CD4-positive, alpha-beta T cell treated with Interleukin-21 for 1 hour (primary cell): ENCODE data around the gene RSPO4.
"Not testable (repeated sequence)": the region's sequence is repeated elsewhere in the genome, so short reads cannot be mapped to it uniquely, and the experiment has no call there.

Experiments used
- DNase-seq: peaks from one replicate; pipeline ENCODE4 v3.0.0-alpha.2; 2020

RSPO4 gene

DNA sequence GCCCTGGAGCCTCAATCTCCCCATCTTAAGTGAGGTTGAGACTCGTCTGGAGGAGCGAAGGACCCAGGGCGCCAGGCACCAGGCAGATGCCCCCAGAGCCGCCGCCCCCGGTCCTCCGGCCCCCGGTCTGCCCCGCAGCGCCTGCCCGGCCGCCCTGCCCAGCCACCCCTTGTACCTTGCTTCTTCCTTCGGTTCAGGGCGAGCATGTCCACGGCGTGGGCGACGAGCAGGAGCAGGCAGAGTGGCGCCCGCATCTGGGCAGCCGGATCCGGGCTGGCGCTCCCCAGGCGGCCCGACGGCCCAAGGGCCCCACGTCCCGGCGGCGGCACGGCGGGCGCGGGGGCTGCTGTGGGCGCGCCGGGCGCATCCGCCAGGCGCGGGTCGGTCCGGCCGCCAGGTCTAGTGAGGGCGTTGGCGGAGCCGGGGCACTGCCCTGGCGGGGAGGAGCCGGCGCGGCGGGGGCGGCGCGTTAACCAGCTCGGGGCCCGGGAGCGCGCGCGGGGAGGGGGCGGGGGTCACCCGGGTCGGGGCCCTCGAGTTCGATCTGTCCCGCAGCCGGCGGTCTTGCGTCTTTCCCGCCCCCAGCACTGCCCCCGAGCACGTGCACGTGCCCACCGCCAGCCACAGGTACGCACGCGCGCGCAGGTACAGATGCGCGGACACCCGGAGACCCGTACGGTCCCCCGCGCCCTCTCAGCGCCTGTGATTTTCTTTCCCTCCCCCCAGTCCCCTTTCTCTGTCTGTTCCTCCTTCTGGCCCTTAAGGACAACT is at the start of gene RSPO4:
TSS of gene RSPO4 (minus strand) at position 401 of the 771 bp plus-strand sequence. CDS start at position 254, 147 bp downstream.
- DNase-seq, result no peak

DNA sequence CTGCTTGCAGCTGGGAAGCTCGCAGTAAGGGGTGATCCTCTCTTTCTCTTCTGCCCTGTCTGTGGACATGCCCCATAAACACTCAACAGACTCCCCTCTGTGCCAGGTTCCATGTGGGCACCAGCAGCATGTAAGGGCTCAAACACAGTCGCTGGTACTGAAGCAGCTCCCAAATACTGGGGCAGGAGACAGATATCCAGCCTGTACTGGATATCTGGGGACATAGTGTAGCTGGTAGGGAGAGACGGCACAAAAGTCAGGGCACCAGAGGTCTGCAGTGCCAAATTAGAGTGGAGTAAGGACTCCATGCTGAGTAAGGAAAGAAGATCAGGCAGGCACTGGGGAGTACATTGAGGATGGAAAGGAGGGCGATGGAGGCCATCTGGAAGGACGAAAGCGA is 48.3 kb upstream of the RSPO4 start:
- no peak for DNase-seq

DNA sequence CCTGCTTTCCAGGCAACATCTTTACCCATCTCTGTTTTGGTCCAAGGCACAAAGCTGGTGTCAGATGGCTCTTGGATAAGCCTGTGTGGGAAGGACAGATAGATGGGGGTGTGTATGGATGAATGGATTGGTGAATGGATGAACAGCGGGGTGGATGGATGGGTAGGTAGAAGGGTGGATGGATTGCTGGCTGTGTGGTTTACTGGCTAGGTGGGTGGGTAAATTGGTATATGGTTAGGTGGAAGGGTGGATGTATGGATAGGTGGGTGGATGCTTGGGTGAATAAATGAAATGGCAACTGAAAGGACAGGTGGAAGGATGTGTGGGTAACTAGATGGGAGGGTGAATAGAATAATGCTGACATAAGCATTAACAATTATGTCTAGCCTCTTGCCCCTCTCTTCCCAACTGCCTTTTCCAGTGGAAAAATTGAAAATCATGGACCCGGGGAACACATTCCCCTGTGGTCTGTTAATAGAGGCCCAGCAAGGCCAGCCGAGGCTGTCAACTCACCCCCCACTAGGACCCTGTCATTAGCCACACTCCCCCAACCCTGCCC is 43.8 kb upstream of the RSPO4 start:
- DNase-seq, result no peak

- DNase-seq, result no peak
Observed at GRCh38 chr20:1041845-1042390, 39.8 kb upstream of the RSPO4 start.

- no peak for DNase-seq
Observed at GRCh38 chr20:1038205-1038604, 36.1 kb upstream of the RSPO4 start.

GRCh38 chr20:1037039-1037438 is 34.9 kb upstream of the RSPO4 start:
- DNase-seq, result no peak

DNA sequence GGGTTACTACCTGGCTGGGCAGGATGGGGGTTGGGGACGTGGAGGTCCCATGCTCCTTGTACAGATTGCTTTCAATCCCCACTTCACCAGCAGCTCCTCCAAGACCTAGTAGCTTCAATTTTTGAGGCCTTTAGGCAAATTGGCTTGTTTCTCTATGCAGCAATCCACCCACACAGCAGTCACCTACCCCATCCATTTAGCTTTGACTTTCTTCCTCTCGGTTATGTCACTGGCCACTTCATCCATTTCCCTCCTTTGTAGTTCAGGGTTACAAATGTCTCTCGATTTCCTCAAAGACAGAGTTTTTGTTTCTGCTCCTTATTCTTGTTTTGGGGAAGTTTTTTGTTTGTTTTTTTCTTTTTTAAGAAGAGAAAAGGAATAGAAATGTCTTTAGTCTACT is 33.4 kb upstream of the RSPO4 start:
- no peak for DNase-seq

DNA sequence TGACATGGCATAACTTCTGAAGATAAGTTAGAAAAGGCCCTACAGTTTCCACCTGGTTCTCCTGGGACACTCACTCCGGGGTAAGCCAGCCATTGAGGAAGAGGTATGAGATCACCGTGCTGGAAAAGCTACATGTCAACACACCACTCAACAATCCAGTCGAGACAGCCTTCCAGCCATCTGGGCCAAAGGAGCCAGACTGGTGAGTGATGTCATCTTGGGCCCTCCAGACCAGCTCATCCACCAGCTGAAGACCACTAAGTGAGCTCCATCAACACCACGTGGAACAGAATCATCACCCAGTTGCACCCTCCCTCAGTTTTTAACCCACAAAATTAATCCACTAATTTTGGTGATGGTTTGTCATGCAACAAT is 32.3 kb upstream of the RSPO4 start:
- no peak for DNase-seq

- DNase-seq, result no peak
Observed at GRCh38 chr20:1033751-1034414, 31.8 kb upstream of the RSPO4 start.

GRCh38 chr20:1029980-1030379 is 27.9 kb upstream of the RSPO4 start:
- no peak for DNase-seq

- DNase-seq, result not testable (repeated sequence)
Observed at GRCh38 chr20:1026214-1026613, 24.1 kb upstream of the RSPO4 start.

DNA sequence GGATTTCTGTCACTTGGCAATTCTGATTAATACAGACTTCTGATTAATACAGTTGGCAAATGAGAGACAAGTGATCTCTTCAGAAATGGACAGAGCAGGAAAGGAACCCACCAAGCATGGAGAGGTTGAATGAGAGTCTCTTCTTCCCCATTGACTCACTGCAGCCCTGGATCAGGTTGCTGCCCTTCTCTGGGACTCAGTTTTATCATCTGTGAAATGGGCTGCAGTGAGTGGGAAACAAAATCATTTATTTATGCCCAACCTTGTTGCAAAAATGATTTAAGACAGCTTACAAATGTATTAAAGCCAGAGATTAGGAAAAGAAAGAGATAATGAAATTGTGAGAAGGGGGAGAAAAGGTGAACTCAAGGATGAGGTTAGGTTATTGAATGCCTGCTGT is 20.8 kb upstream of the RSPO4 start:
- DNase-seq, result no peak

DNA sequence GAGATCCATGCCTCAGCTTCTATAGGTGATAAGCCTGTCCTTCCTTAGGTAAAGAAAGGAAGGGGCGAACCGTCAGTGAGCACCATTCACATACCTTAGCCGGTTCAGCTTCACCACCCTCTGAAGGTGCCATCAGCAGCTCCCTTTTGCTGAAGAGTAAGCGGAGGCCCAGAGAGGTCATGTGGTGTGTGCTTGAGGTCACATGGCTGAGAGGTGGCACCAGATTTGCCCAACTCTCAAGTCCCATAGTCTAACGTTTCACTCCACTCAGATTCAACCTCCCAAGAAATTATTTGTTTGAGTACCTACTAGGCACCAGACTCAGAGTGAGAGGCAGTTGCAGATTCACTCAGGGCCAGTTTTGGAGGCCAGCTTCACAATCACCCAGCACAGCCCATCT is 18.5 kb upstream of the RSPO4 start:
- no peak for DNase-seq

- no peak for DNase-seq
Observed at GRCh38 chr20:1019344-1019743, 17.2 kb upstream of the RSPO4 start.

DNA sequence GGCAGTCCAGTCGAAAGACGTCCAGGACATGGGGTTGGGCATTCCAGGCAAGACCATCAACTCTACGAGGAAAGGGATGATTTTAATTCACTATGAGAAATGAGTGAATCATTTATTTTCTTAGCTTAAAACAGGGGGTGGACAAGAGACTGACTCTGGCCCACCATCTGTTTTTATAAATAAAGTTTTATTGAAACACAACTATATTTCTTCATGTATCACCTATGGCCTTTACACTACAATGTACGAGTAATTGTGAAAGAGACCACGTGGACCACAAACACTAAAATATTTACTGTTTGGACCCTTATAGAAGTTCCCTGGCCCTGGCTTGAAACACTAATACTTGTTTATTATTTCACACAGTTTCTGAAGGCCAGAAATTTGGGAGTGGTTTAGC is 15.6 kb upstream of the RSPO4 start:
- DNase-seq, result no peak

DNA sequence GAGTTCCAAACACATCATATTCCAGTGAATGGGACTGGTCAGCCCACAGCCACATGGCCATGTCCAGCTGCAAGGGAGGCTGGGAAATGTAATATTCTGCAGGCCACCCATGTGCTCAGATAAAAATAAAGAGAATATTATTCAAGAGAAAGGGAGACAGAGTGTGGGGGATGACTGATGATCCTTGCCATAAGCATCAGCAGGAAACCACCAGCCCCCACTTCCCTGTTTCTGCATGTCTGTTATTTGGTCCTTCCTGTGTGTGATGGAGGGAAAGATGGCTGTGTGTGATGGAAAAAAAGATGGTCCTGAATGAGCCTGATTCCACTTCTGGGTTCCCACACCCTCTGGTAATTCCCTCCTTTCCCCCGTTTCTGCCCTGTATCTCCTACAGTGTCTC is 13.1 kb upstream of the RSPO4 start:
- DNase-seq, result no peak

GRCh38 chr20:1014471-1014870 is 12.4 kb upstream of the RSPO4 start:
- DNase-seq, result no peak

DNA sequence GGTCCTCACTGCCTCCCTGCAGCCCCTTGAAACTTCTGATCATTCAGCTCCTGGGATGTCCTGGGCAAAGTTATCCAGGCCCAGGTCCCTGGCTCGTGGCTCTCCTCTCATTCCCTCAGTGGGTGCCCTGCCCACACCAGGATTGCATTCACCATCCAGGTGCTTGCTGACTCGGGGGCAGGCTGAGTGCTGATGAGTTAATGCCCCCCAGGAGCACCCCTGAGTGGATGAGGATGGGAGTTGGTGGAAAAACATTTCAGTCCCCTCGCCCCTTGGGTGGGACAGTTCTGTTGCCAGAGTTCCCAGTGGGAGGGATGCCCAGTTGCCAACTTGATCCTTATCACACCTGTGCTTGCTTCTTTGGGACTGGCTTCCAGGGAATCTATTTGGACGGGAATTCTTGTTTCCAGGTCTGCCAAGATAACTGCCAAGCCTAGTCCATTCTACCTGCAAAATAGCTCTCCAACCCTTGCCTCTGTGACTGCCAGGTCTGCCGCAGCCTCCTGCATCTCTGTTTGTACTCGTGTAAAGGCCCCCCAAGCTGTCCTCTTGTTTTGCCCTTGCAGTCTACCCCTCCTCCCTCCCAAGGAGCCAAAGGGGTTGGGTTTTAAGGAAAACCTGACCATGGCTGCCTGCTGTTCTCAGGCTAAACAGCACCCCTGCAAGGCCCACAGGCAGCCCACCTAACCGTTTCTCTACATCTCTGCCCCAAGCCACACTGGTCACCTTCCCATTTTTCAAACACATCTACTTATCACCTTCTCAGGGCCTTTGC is 11.6 kb upstream of the RSPO4 start:
- DNase-seq, result no peak

- DNase-seq, result no peak
Observed at GRCh38 chr20:1012359-1013168, 10.5 kb upstream of the RSPO4 start.

- no peak for DNase-seq
Observed at GRCh38 chr20:1010659-1011058, 8.5 kb upstream of the RSPO4 start.

DNA sequence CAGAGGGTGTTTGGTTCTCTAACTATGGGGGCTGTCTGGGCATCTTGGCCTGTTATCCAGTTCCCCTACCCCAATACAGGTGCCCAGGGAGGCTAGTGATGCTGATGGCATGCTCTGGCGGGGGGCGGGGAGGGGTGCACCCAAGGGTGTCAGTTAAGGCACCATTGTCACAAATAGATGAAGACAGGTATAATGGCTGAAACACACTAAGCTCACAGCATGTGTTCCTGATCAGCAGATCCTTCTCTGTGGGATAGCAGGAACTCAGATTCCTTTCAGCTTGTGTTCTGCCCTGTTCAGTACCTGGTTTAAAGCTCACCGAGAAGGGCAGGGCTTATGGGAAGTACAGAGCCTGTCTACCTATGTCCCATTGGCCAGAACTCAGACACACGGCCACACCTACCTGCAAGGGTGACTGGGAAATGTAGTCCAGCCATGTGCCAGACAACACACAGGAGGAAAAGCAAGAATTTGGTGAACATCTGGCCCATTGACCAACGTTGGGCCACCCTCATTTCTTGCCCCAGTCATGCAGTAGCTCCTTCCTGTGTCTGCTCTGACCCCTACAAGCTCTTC is 3.4 kb upstream of the RSPO4 start:
- DNase-seq, result peak; percentile 21
